Upper lobe of right lung (tissue), 1 donor: ENCODE results near the gene GATD1. TPM values are rescaled to one million over a fixed set of nuclear protein-coding genes. Genes with fewer than 3 reads are reported as not detected.

ENCODE experiments used
- ATAC-seq: fragments of 200-7000 bp; cut with Tn5 transposase; one replicate; pipeline ENCODE4 v1.9.1; 2020; ENCODE audit warnings: mild to moderate bottlenecking, moderate library complexity
- DNase-seq: peaks from one replicate; pipeline ENCODE4 v3.0.0-alpha.2; 2020
- H3K27ac ChIP-seq: fragments of 200-600 bp; one replicate; pipeline ENCODE4 v1.8.0; 2022
- H3K27me3 ChIP-seq: fragments of 200-600 bp; one replicate; pipeline ENCODE4 v1.8.0; 2022; ENCODE audit warnings: mild to moderate bottlenecking
- H3K36me3 ChIP-seq: fragments of 200-600 bp; one replicate; pipeline ENCODE4 v1.8.0; 2022
- H3K4me1 ChIP-seq: fragments of 200-600 bp; one replicate; pipeline ENCODE4 v1.8.0; 2022
- H3K4me3 ChIP-seq: fragments of 200-600 bp; one replicate; pipeline ENCODE4 v1.8.0; 2022; ENCODE audit warnings: mild to moderate bottlenecking
- H3K9me3 ChIP-seq: fragments of 200-600 bp; one replicate; pipeline ENCODE4 v1.8.0; 2022
- CTCF ChIP-seq: fragments of 200-600 bp; IDR thresholded peaks from one replicate; pipeline ENCODE4 v1.8.0; 2022; ENCODE audit warnings: antibody characterized with exemption
- intact Hi-C: fragments of 100-400 bp; cut with DNase I; formaldehyde crosslinking; loops from one replicate; pipeline ENCODE4 v1.11.0; 2022
- total RNA-seq: library from RNA; stranded (reverse); fragmentation: NEBNext Ultra II Directional; extraction: Animal tissue kit (Norgen Biotek cat#: 25700); gene quantifications from one replicate; pipeline ENCODE4 v1.2.1, GENCODE V29; 2021
- donor health status: DM: no; HTN: yes; CAD: no; lungs with severe emphysema.

GATD1 gene
- total RNA-seq, 1 donor from 2014 or later, result 62.5 TPM

- intact Hi-C loops, result loop anchor here (5.0 to 10.0 kb wide), 2 partner anchors 58 to 165 kb away; no protein-coding TSS in a partner anchor
- Histone ChIP-seq H3K4me1 (peaks cover 8% of the 10 kb centered on the region), H3K4me3 (no peak overlapping the region), H3K9me3 (no peaks in the 10 kb centered on the region), H3K36me3 (no peaks in the 10 kb centered on the region), H3K27ac (no peak overlapping the region), H3K27me3 (peaks cover 29% of the 10 kb centered on the region)
- no peak for DNase-seq
- ATAC-seq, result no peak
- no peak for TF ChIP-seq CTCF
Observed at GRCh38 chr11:720017-720641, 57.2 kb downstream of the GATD1 start.

GRCh38 chr11:719214-720016 lies 57.9 kb downstream of the GATD1 start:
- no peaks in the 10 kb centered on the region for H3K36me3 ChIP-seq
- TF ChIP-seq CTCF, result no peak
- H3K9me3 ChIP-seq, result no peaks in the 10 kb centered on the region
- H3K27me3 ChIP-seq, result peaks cover 26% of the 10 kb centered on the region
- peaks cover 8% of the 10 kb centered on the region for H3K4me1 ChIP-seq
- ATAC-seq (no peak), DNase-seq (no peak)
- no peak overlapping the region for H3K4me3 ChIP-seq
- no peak overlapping the region for H3K27ac ChIP-seq
- intact Hi-C loops, result loop anchor here (5.0 to 10.0 kb wide), 2 partner anchors 57 to 165 kb away; no protein-coding TSS in a partner anchor

Other genes with a start within 250 kb of the GATD1 start
- 55.5 TPM for gene HRAS, start 241.9 kb downstream of the GATD1 start, total RNA-seq
- gene LRRC56, start 240.0 kb downstream of the GATD1 start, total RNA-seq, result 3.2 TPM
- gene LMNTD2, start 216.7 kb downstream of the GATD1 start, total RNA-seq, result 5.9 TPM
- gene RASSF7, start 216.5 kb downstream of the GATD1 start, total RNA-seq, result 76.7 TPM
- gene PHRF1, start 201.0 kb downstream of the GATD1 start, total RNA-seq, result 31.0 TPM
- gene IRF7, start 161.5 kb downstream of the GATD1 start, total RNA-seq, result 56.2 TPM
- not detected for gene CDHR5, start 152.5 kb downstream of the GATD1 start, total RNA-seq
- gene SCT, start 150.3 kb downstream of the GATD1 start, total RNA-seq, result not detected
- gene DRD4, start 140.2 kb downstream of the GATD1 start, total RNA-seq, result 1.2 TPM
- 27.1 TPM for gene DEAF1, start 82.3 kb downstream of the GATD1 start, total RNA-seq
- gene TMEM80, start 81.7 kb downstream of the GATD1 start, total RNA-seq, result 33.2 TPM
- gene EPS8L2, start 71.3 kb downstream of the GATD1 start, total RNA-seq, result 155 TPM
- 196 TPM for gene TALDO1, start 30.0 kb downstream of the GATD1 start, total RNA-seq
- gene CEND1, start 12.6 kb upstream of the GATD1 start, total RNA-seq, result not detected
- 20.8 TPM for gene SLC25A22, start 20.8 kb upstream of the GATD1 start, total RNA-seq
- gene PIDD1, start 27.7 kb upstream of the GATD1 start, total RNA-seq, result 13.1 TPM
- 1,548 TPM for gene RPLP2, start 32.5 kb upstream of the GATD1 start, total RNA-seq
- 143 TPM for gene PNPLA2, start 41.4 kb upstream of the GATD1 start, total RNA-seq
- 34.3 TPM for gene CRACR2B, start 50.4 kb upstream of the GATD1 start, total RNA-seq
- 486 TPM for gene CD151, start 55.5 kb upstream of the GATD1 start, total RNA-seq
- gene POLR2L, start 65.0 kb upstream of the GATD1 start, total RNA-seq, result 138 TPM
- 167 TPM for gene TSPAN4, start 65.4 kb upstream of the GATD1 start, total RNA-seq
- 52.9 TPM for gene CHID1, start 133.3 kb upstream of the GATD1 start, total RNA-seq
- gene AP2A2, start 148.4 kb upstream of the GATD1 start, total RNA-seq, result 92.0 TPM